ENCODE data around the gene CX3CL1. TPM values are rescaled to one million over a fixed set of nuclear protein-coding genes. Genes with fewer than 3 reads are reported as not detected.

Gene CX3CL1
- under 0.01 and 1.4 TPM in 2 replicates for total RNA-seq

DNA sequence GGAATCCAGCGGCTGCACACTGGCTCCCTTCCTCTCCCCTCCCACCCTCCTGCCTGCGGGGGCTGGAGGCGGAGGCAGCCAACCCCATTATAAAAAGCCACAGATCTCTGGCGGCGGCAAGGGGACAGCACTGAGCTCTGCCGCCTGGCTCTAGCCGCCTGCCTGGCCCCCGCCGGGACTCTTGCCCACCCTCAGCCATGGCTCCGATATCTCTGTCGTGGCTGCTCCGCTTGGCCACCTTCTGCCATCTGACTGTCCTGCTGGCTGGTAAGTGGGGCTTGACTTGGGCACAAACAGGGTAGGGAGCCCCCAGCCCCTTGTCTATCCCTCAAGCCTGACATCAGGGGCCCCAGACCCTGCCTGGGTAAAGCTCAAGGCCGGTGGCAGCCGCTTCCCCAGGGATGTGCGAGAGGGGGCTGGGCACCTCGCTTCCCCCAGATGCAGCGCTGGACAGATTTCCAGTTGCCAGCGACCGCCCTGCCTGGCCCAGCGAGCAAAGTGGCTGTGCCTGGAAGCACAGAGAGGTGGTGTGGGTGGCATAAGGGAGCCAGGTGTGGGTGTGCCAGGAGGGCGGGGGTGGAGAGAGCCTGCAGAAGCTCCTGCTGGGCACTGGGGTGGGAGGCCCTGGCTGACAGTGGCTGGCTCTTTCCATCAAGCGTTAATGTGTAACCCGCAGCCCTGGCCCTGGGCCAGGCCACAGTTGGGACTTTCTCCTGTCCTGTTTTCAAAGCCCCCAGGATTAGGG is at the start of gene CX3CL1:
Gene CX3CL1, plus strand, starts transcription at position 119 of the 745 bp plus-strand sequence. Its CDS starts 79 bp downstream, at position 198.

DNA sequence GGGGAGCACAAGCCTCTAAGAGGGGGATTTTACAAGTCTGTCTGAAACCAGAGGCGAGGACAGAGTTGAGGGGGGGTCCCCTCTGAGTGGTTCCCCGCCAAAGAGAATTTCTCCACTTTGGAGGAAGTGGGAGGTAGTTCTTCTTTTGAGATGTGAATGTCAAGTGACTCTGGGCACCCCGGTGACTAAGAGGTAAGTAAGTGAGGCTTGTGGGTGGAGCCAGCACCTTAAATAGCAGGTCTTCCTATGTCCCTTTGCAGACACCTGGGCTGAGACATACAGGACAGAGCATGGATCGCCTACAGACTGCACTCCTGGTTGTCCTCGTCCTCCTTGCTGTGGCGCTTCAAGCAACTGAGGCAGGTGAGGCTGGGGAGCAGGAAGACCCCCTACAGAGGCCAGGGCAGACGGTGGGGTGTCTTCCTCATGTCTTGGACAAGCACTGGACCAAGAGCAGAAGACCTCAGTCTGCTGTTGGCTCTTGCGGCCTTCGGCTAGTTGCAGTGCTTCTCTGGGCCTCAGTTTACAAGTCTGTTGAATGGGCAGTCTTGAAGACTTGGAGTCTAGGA is 13.7 kb upstream of the CX3CL1 start, which contains the start of gene CCL22:
Gene CCL22, plus strand, starts transcription at position 257 of the 569 bp plus-strand sequence. Its CDS starts 34 bp downstream, at position 291.

GRCh38 chr16:57403965-57404817 is 31.9 kb downstream of the CX3CL1 start, which contains the start of gene CCL17:
TSS of gene CCL17 (plus strand) at chr16:57404767. CDS start at chr16:57413933, 9,166 bp downstream.

Other genes starting within 250 kb of the CX3CL1 start
- gene PSME3IP1, start 186.5 kb upstream of the CX3CL1 start, total RNA-seq: 74.5 and 75.3 TPM in 2 replicates
- 47.2 and 48.8 TPM in 2 replicates for gene RSPRY1, start 186.2 kb upstream of the CX3CL1 start, total RNA-seq
- gene ARL2BP, start 127.2 kb upstream of the CX3CL1 start, total RNA-seq: 46.4 and 69.4 TPM in 2 replicates
- 3.1 and 3.4 TPM in 2 replicates for gene PLLP, start 87.8 kb upstream of the CX3CL1 start, total RNA-seq
- gene CCL22, start 13.7 kb upstream of the CX3CL1 start, total RNA-seq: 0.36 TPM in 1 of 2 replicates, not detected in the other
- not detected in 2 replicates for gene CCL17, start 32.3 kb downstream of the CX3CL1 start, total RNA-seq
- 60.6 and 81.7 TPM in 2 replicates for gene CIAPIN1, start 74.9 kb downstream of the CX3CL1 start, total RNA-seq
- 54.3 and 57.7 TPM in 2 replicates for gene COQ9, start 75.0 kb downstream of the CX3CL1 start, total RNA-seq
- 101 and 122 TPM in 2 replicates for gene POLR2C, start 90.2 kb downstream of the CX3CL1 start, total RNA-seq
- gene DOK4, start 114.0 kb downstream of the CX3CL1 start, total RNA-seq: 17.4 and 19.3 TPM in 2 replicates
- 1.4 and 5.0 TPM in 2 replicates for gene CCDC102A, start 164.1 kb downstream of the CX3CL1 start, total RNA-seq
- 0.07 TPM in 1 of 2 replicates, not detected in the other for gene ADGRG5, start 170.2 kb downstream of the CX3CL1 start, total RNA-seq

All from nasal cavity respiratory epithelium epithelial cell of viscerocranial mucosa (primary cell).